Keratinocyte (primary cell): Measurements from ENCODE around the gene RNU6-9.

Source experiments
- EZH2 ChIP-seq: IDR thresholded peaks from one replicate; pipeline ENCODE4 v1.6.1; 2012; ENCODE audit warnings: inconsistent platforms, mild to moderate bottlenecking, low read length, moderate library complexity
- TF ChIP-seq, protein P1 (sequence below), 3 experiments: IDR thresholded peaks in 1 of 3; conservative IDR thresholded peaks in 1 of 3; optimal IDR thresholded peaks in 1 of 3; 2 replicates in 2 of 3; 3 replicates in 1 of 3; pipeline versions ENCODE3 to v1.5.1; 2011; ENCODE audit warnings: low read length in 3 of 3, mild to moderate bottlenecking in 3 of 3, moderate library complexity in 2 of 3, control low read depth in 1 of 3, inconsistent platforms in 1 of 3; ENCODE audit not compliant: insufficient read depth in 2 of 3; ENCODE audit errors: extremely low read depth in 1 of 3

DNA sequence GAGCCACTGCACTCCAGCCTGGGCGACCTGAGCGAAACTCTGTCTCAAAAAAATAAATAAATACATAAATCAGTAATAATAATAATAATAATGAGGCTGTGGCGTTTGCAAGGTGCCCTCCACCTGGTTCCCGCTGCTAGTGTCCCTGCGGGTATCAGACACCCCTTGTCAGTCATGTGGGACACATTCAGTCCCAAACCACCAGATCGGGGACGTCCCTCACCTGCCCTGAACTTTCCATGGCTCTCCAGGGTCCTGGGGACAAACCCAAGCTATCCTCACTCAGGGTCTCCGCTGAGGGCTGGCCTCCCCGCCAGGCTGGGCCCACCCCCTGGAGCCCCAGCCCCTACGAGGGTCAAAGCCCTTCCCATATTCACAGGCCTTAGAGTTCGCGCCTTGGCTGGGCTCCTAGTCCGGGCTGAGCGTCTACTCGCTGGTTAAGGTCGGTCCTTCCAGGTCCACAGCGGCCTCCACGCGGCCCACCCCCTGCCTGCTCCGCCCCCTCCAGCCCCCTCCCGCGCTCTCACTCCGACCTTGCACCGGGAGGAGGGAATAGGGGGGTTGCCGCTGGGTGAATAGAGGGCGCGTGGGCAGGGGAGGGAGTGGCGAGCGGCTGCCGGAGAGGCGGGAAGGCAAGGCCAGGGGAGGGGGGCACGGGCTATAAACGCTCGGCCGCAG, 23.5 kb downstream of the RNU6-9 start:
- TF ChIP-seq, protein P1, sequence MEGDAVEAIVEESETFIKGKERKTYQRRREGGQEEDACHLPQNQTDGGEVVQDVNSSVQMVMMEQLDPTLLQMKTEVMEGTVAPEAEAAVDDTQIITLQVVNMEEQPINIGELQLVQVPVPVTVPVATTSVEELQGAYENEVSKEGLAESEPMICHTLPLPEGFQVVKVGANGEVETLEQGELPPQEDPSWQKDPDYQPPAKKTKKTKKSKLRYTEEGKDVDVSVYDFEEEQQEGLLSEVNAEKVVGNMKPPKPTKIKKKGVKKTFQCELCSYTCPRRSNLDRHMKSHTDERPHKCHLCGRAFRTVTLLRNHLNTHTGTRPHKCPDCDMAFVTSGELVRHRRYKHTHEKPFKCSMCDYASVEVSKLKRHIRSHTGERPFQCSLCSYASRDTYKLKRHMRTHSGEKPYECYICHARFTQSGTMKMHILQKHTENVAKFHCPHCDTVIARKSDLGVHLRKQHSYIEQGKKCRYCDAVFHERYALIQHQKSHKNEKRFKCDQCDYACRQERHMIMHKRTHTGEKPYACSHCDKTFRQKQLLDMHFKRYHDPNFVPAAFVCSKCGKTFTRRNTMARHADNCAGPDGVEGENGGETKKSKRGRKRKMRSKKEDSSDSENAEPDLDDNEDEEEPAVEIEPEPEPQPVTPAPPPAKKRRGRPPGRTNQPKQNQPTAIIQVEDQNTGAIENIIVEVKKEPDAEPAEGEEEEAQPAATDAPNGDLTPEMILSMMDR (optimal IDR thresholded peaks at IDR 0.05 in 1 of 3, IDR thresholded peaks at IDR 0.05 in 1 of 3, conservative IDR thresholded peaks at IDR 0.05 in 1 of 3; ENCODE audit: extremely low read depth in 1 of 3, insufficient read depth in 2 of 3, low read length in 3 of 3), result no peak
- no peak for TF ChIP-seq EZH2
